Measurements from ENCODE around the gene COL2A1. TPM values are rescaled to one million over a fixed set of nuclear protein-coding genes. Genes with fewer than 3 reads are reported as not detected.

The COL2A1 gene
- total and polyA plus RNA-seq, 2 donors (not counting 3 experiments of a cell fraction or from before 2014, with no cell fraction given), result not detected

DNA sequence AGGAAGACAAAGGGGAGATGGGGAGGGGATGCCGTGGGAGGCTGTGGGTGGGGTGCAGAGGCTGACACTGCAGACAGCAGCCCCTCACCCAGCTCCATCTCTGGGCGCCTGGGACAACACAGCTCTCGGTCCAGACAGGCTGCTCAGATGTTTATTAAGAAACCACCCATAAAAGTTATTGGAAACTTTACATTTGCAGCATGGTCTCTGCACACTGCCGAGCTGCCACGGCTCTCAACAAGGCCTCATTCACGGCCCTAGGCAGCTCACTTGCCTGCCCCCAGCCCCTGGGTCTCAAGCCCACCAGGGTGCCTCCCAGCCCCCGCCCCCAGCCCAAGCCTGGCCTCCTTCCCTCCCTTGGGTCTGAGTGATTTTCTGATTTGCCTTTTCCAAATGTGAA lies 21.0 kb upstream of the COL2A1 start:
- no peaks in the 10 kb centered on the region for H3K9me3 ChIP-seq (replicated peaks; ENCODE audit: control insufficient read depth, insufficient read depth, low read length)
- FAIRE-seq (no peak), DNase-seq (ENCODE audit: low read depth, low spot score) (no peak)
- H3K9ac ChIP-seq (replicated peaks; ENCODE audit: extremely low read depth, insufficient read depth, low read length), result no peak overlapping the region
- ChIA-PET POLR2A (no interaction called here), CTCF (interaction anchor here (1.3 kb wide), 1 partner anchor 76 kb away, joined by 4 read pairs; no protein-coding TSS in a partner anchor)
- H2AFZ ChIP-seq (ENCODE audit: low read depth, low read length), result no peak overlapping the region
- peaks cover 7 to 29% of the 10 kb centered on the region in 2 experiments for H3K27me3 ChIP-seq (ENCODE audit: control insufficient read depth in 2 of 2, insufficient read depth in 2 of 2, low read length in 2 of 2)
- no peaks in the 10 kb centered on the region for H3K9me1 ChIP-seq (replicated peaks; ENCODE audit: control insufficient read depth, extremely low read depth, insufficient read depth, low read length)
- no peak overlapping the region for H3K27ac ChIP-seq (ENCODE audit: insufficient read depth, low read depth, low read length)
- BruUV-seq (replicated peaks), result no TSS peak
- dilution Hi-C loops (cut with MboI; ENCODE audit: extremely low pct_ligation_motif_present, low sequenced_read_pairs) (no loop called here), intact Hi-C loops (cut with micrococcal nuclease) (no loop called here)
- no peaks in the 10 kb centered on the region for H3K36me3 ChIP-seq (ENCODE audit: control insufficient read depth in 2 of 2, extremely low read depth in 1 of 2, insufficient read depth in 2 of 2, low read length in 2 of 2)
- no peaks in the 10 kb centered on the region for H3K79me2 ChIP-seq (ENCODE audit: control insufficient read depth, insufficient read depth, low read length)
- H3K4me1 ChIP-seq (ENCODE audit: control insufficient read depth, extremely low read depth, insufficient read depth, low read length), result no peaks in the 10 kb centered on the region
- H3K4me3 ChIP-seq (replicated peaks in 1 of 3; ENCODE audit: insufficient read depth in 1 of 3, low read depth in 1 of 3, low read length in 3 of 3), result no peak overlapping the region
- no peak overlapping the region for H3K4me2 ChIP-seq (ENCODE audit: insufficient read depth, low read length)
- H4K20me1 ChIP-seq (replicated peaks; ENCODE audit: control insufficient read depth, extremely low read depth, insufficient read depth, low read length), result no peaks in the 10 kb centered on the region
- TF ChIP-seq EZH2 (IDR thresholded peaks at IDR 0.05; ENCODE audit: borderline replicate concordance, low read depth, low read length, severe bottlenecking) (no peak), CTCF (IDR thresholded peaks at IDR 0.05; ENCODE audit: extremely low read depth in 1 of 2, insufficient read depth in 1 of 2, low read depth in 1 of 2, low read length in 2 of 2) (no peak), FOS (IDR thresholded peaks at IDR 0.05; ENCODE audit: borderline replicate concordance, insufficient read depth, low read length) (no peak), MAX (IDR thresholded peaks at IDR 0.05; ENCODE audit: insufficient read depth, insufficient read length) (no peak), GATA2 (IDR thresholded peaks at IDR 0.05; ENCODE audit: insufficient read depth, insufficient read length, low read depth, low read length) (no peak), POLR2A (IDR thresholded peaks at IDR 0.05; ENCODE audit: low read depth, low read length) (no peak), POLR2AphosphoS5 (IDR thresholded peaks at IDR 0.05; ENCODE audit: insufficient read depth, low read depth, low read length) (no peak)

All from endothelial cell of umbilical vein (primary cell).